HEK293 (cell line): ENCODE results near the gene CPLX3.
A peak's percentile ranks its signal among the peaks of the same experiment; 100 is the strongest.

Experiments used
- CTCF ChIP-seq: fragments of 450-650 bp; formaldehyde crosslinking; IDR thresholded peaks from 2 replicates; pipeline ENCODE4 v1.5.1; 2016; ENCODE audit warnings: missing biosample characterization, missing genetic modification characterization
- FEZF1 ChIP-seq: fragments of 450-650 bp; formaldehyde crosslinking; IDR thresholded peaks from 2 replicates; pipeline ENCODE4 v1.5.1; 2016; ENCODE audit warnings: missing biosample characterization, missing genetic modification characterization
- KLF1 ChIP-seq: fragments of 450-650 bp; formaldehyde crosslinking; IDR thresholded peaks from 2 replicates; pipeline ENCODE4 v1.5.1; 2016; ENCODE audit warnings: missing biosample characterization, missing genetic modification characterization
- KLF17 ChIP-seq: fragments of 450-650 bp; formaldehyde crosslinking; IDR thresholded peaks from 2 replicates; pipeline ENCODE4 v1.5.1; 2016; ENCODE audit warnings: missing biosample characterization, missing genetic modification characterization
- KLF8 ChIP-seq: fragments of 450-650 bp; formaldehyde crosslinking; IDR thresholded peaks from 2 replicates; pipeline ENCODE4 v1.5.1; 2016; ENCODE audit warnings: missing biosample characterization, missing genetic modification characterization
- PRDM10 ChIP-seq: fragments of 450-650 bp; formaldehyde crosslinking; IDR thresholded peaks from 2 replicates; pipeline ENCODE4 v1.5.1; 2016; ENCODE audit warnings: missing biosample characterization, missing genetic modification characterization
- PRDM2 ChIP-seq: fragments of 450-650 bp; formaldehyde crosslinking; IDR thresholded peaks from 2 replicates; pipeline ENCODE4 v1.5.1; 2016; ENCODE audit warnings: missing biosample characterization, missing genetic modification characterization, borderline replicate concordance
- PRDM6 ChIP-seq: fragments of 450-650 bp; formaldehyde crosslinking; IDR thresholded peaks from 2 replicates; pipeline ENCODE4 v1.5.1; 2017; ENCODE audit warnings: missing biosample characterization, missing genetic modification characterization
- REPIN1 ChIP-seq: fragments of 450-650 bp; formaldehyde crosslinking; IDR thresholded peaks from 2 replicates; pipeline ENCODE4 v1.5.1; 2017; ENCODE audit warnings: missing biosample characterization, missing genetic modification characterization, low read depth
- SP2 ChIP-seq: fragments of 450-650 bp; formaldehyde crosslinking; IDR thresholded peaks from 2 replicates; pipeline ENCODE4 v1.5.1; 2016; ENCODE audit warnings: missing biosample characterization, missing genetic modification characterization
- SP3 ChIP-seq: fragments of 450-650 bp; formaldehyde crosslinking; IDR thresholded peaks from 2 replicates; pipeline ENCODE4 v1.5.1; 2016; ENCODE audit warnings: missing biosample characterization, missing genetic modification characterization
- ZEB2 ChIP-seq: fragments of 450-650 bp; formaldehyde crosslinking; IDR thresholded peaks from 2 replicates; pipeline ENCODE4 v1.5.1; 2016; ENCODE audit warnings: missing biosample characterization, missing genetic modification characterization
- ZFP69B ChIP-seq: fragments of 450-650 bp; formaldehyde crosslinking; IDR thresholded peaks from 2 replicates; pipeline ENCODE4 v1.5.1; 2016; ENCODE audit warnings: missing biosample characterization, missing genetic modification characterization
- ZNF140 ChIP-seq: fragments of 450-650 bp; formaldehyde crosslinking; IDR thresholded peaks from 2 replicates; pipeline ENCODE4 v1.5.1; 2016; ENCODE audit warnings: missing biosample characterization, missing genetic modification characterization
- ZNF184 ChIP-seq: fragments of 450-650 bp; IDR thresholded peaks from 2 replicates; pipeline ENCODE4 v1.5.1; 2018; ENCODE audit warnings: missing biosample characterization, mild to moderate bottlenecking, missing genetic modification characterization
- ZNF223 ChIP-seq: fragments of 450-650 bp; formaldehyde crosslinking; IDR thresholded peaks from 2 replicates; pipeline ENCODE4 v1.5.1; 2016; ENCODE audit warnings: missing biosample characterization, missing genetic modification characterization
- ZNF302 ChIP-seq: fragments of 450-650 bp; formaldehyde crosslinking; IDR thresholded peaks from 2 replicates; pipeline ENCODE4 v1.5.1; 2016; ENCODE audit warnings: missing biosample characterization, missing genetic modification characterization, low read depth
- ZNF404 ChIP-seq: fragments of 450-650 bp; formaldehyde crosslinking; IDR thresholded peaks from 2 replicates; pipeline ENCODE4 v1.5.1; 2017; ENCODE audit warnings: missing biosample characterization, missing genetic modification characterization
- ZNF416 ChIP-seq: fragments of 450-650 bp; formaldehyde crosslinking; IDR thresholded peaks from 2 replicates; pipeline ENCODE4 v1.5.1; 2016; ENCODE audit warnings: missing biosample characterization, missing genetic modification characterization
- ZNF473 ChIP-seq: fragments of 450-650 bp; formaldehyde crosslinking; IDR thresholded peaks from 2 replicates; pipeline ENCODE4 v1.5.1; 2017; ENCODE audit warnings: missing biosample characterization, missing genetic modification characterization
- ZNF560 ChIP-seq: fragments of 450-650 bp; formaldehyde crosslinking; IDR thresholded peaks from 2 replicates; pipeline ENCODE4 v1.5.1; 2017; ENCODE audit warnings: missing biosample characterization, missing genetic modification characterization, borderline replicate concordance
- ZNF600 ChIP-seq: fragments of 450-650 bp; formaldehyde crosslinking; IDR thresholded peaks from 2 replicates; pipeline ENCODE4 v1.5.1; 2016; ENCODE audit warnings: missing biosample characterization, missing genetic modification characterization
- ZNF677 ChIP-seq: fragments of 450-650 bp; IDR thresholded peaks from 2 replicates; pipeline ENCODE4 v1.5.0; 2018; ENCODE audit warnings: missing biosample characterization, mild to moderate bottlenecking, missing genetic modification characterization, moderate library complexity
- ZNF704 ChIP-seq: fragments of 450-650 bp; formaldehyde crosslinking; IDR thresholded peaks from 2 replicates; pipeline ENCODE4 v1.5.1; 2016; ENCODE audit warnings: missing biosample characterization, missing genetic modification characterization

CPLX3 gene

GRCh38 chr15:74781431-74782258, 44.8 kb upstream of the CPLX3 start, which contains the start of gene CSK (continued):
- no peak for TF ChIP-seq ZNF560 (tag by site-specific recombination)
- no peak for TF ChIP-seq CTCF (tag by site-specific recombination)
- TF ChIP-seq ZNF473 (tag by site-specific recombination) = no peak
- no peak for TF ChIP-seq ZFP69B
- no peak for TF ChIP-seq FEZF1 (tag by site-specific recombination)
- no peak for TF ChIP-seq PRDM2 (tag by site-specific recombination)
- TF ChIP-seq KLF17 = no peak; the same call in 1 of the 2 replicates
- TF ChIP-seq ZNF302 = no peak
- no peak for TF ChIP-seq ZNF223 (tag by site-specific recombination)
- peak; percentile 64; the same call in 1 of the 2 replicates for TF ChIP-seq ZEB2 (tag by site-specific recombination)
- no peak for TF ChIP-seq REPIN1
- TF ChIP-seq ZNF677 = no peak; the same call in 1 of the 2 replicates
- no peak for TF ChIP-seq PRDM6
- TF ChIP-seq KLF8 (tag by site-specific recombination) = peak; percentile 74; the same call in 1 of the 2 replicates
- no peak for TF ChIP-seq ZNF416 (tag by site-specific recombination)
- peak; percentile 100 for TF ChIP-seq ZNF600 (tag by site-specific recombination)
- TF ChIP-seq ZNF140 (tag by site-specific recombination) = no peak
- TF ChIP-seq ZNF184 (tag by site-specific recombination) = no peak
- TF ChIP-seq PRDM10 (tag by site-specific recombination) = no peak
- no peak for TF ChIP-seq ZNF704
- 0 out of 2 replicates have a peak, but pooled peaks have one; percentile 7 for TF ChIP-seq SP2
- peak; percentile 49 for TF ChIP-seq KLF1 (tag by site-specific recombination)
- TF ChIP-seq SP3 = peak; percentile 52
- no peak for TF ChIP-seq ZNF404 (tag by site-specific recombination)
